ENCODE results near the gene ADAT3.

The ADAT3 gene

GRCh38 chr19:1918975-1919374 lies 13.8 kb downstream of the ADAT3 start:
- CTCF ChIA-PET, result interaction anchor here (0.6 kb wide), 1 partner anchor 98 kb away, joined by 4 read pairs; no protein-coding TSS in a partner anchor

GRCh38 chr19:1920644-1921043 lies 15.4 kb downstream of the ADAT3 start:
- Histone ChIP-seq H3K36me3 (ENCODE audit: control insufficient read depth in 2 of 2, insufficient read depth in 1 of 2, low read length in 2 of 2) (peaks cover 0 to 63% of the 10 kb centered on the region in 2 experiments; a peak in 2 of 3 replicates), H3K4me3 (ENCODE audit: low read depth, low read length) (no peak overlapping the region), H3K9me3 (ENCODE audit: control insufficient read depth, insufficient read depth, low read depth, low read length) (no peaks in the 10 kb centered on the region), H3K4me1 (ENCODE audit: control insufficient read depth, insufficient read depth, low read length) (no peaks in the 10 kb centered on the region), H3K27ac (ENCODE audit: extremely low read depth, low read depth, low read length) (no peak overlapping the region)
- POLR2A ChIA-PET, result interaction anchor here (0.5 to 1.0 kb wide), 2 partner anchors 15 to 61 kb away, joined by 3 to 5 read pairs; partner anchors contain the start of genes ADAT3 and SCAMP4
- TF ChIP-seq GLIS1 (tag by site-specific recombination; IDR thresholded peaks at IDR 0.05) (peak; percentile 34; the same call in 1 of the 2 replicates), SCRT1 (tag by site-specific recombination; IDR thresholded peaks at IDR 0.05; ENCODE audit: borderline replicate concordance) (no peak), ZNF664 (tag by site-specific recombination; IDR thresholded peaks at IDR 0.05) (no peak), ZNF585B (tag by site-specific recombination; IDR thresholded peaks at IDR 0.05) (no peak), ZNF707 (tag by site-specific recombination; IDR thresholded peaks at IDR 0.05) (no peak)
- CTCF ChIA-PET, result interaction anchor here (0.6 to 1.4 kb wide), 2 partner anchors 8 to 11 kb away, joined by 6 to 8 read pairs; no protein-coding TSS in a partner anchor

More at GRCh38 chr19:1918975-1919374, 13.8 kb downstream of the ADAT3 start:
- Histone ChIP-seq H3K36me3 (ENCODE audit: control insufficient read depth in 2 of 2, insufficient read depth in 1 of 2, low read length in 2 of 2) (peaks cover 0 to 66% of the 10 kb centered on the region in 2 experiments; a peak in 2 of 3 replicates), H3K4me3 (ENCODE audit: low read depth, low read length) (no peak overlapping the region), H3K9me3 (ENCODE audit: control insufficient read depth, insufficient read depth, low read depth, low read length) (no peaks in the 10 kb centered on the region), H3K4me1 (ENCODE audit: control insufficient read depth, insufficient read depth, low read length) (no peaks in the 10 kb centered on the region), H3K27ac (ENCODE audit: extremely low read depth, low read depth, low read length) (no peak overlapping the region)
- peak; percentile 40; the same call in 1 of the 2 replicates for TF ChIP-seq HIC1 (tag by site-specific recombination; IDR thresholded peaks at IDR 0.05)
- TF ChIP-seq, protein P1, sequence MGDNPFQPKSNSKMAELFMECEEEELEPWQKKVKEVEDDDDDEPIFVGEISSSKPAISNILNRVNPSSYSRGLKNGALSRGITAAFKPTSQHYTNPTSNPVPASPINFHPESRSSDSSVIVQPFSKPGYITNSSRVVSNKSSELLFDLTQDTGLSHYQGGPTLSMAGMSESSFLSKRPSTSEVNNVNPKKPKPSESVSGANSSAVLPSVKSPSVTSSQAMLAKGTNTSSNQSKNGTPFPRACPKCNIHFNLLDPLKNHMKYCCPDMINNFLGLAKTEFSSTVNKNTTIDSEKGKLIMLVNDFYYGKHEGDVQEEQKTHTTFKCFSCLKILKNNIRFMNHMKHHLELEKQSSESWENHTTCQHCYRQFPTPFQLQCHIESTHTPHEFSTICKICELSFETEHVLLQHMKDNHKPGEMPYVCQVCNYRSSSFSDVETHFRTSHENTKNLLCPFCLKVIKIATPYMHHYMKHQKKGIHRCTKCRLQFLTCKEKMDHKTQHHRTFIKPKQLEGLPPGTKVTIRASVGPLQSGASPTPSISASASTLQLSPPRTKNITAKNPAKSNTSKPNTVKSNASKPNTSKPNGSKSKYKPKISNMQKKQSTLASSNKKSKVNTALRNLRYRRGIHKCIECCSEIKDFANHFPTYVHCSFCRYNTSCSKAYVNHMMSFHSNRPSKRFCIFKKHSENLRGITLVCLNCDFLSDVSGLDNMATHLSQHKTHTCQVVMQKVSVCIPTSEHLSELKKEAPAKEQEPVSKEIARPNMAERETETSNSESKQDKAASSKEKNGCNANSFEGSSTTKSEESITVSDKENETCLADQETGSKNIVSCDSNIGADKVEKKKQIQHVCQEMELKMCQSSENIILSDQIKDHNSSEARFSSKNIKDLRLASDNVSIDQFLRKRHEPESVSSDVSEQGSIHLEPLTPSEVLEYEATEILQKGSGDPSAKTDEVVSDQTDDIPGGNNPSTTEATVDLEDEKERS (tag by site-specific recombination; IDR thresholded peaks at IDR 0.05), result no peak
- TF ChIP-seq ZNF610 (tag by site-specific recombination; IDR thresholded peaks at IDR 0.05; ENCODE audit: borderline replicate concordance), result no peak
- TF ChIP-seq ZNF19 (tag by site-specific recombination; IDR thresholded peaks at IDR 0.05; ENCODE audit: low read depth), result no peak
- POLR2A ChIA-PET, result no interaction called here

DNA sequence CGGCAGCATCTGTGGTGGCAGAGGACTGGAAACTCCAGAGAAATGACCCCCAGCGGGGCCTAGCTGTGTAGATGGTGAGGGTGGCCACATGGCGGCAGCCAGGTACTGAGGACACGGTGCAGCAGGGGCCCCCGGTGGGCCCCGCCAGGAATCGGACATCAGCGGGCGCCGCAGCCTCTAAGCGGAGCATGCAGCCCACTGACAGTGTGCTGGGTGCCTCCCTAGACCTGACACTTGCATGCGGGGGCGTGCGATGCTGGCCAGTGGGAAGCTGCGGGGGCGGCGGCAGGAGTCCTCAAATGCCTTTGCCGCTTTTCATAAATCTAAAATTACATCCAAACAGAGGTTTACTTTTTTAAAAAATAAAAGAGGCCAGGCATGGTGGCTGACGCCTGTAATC lies 16.1 kb downstream of the ADAT3 start:
- H3K27ac ChIP-seq (ENCODE audit: extremely low read depth, low read depth, low read length), result no peak overlapping the region
- H3K9me3 ChIP-seq (ENCODE audit: control insufficient read depth, insufficient read depth, low read depth, low read length), result no peaks in the 10 kb centered on the region
- H3K4me3 ChIP-seq (ENCODE audit: low read depth, low read length), result no peak overlapping the region
- H3K4me1 ChIP-seq (ENCODE audit: control insufficient read depth, insufficient read depth, low read length), result no peaks in the 10 kb centered on the region
- TF ChIP-seq ZNF266 (tag by site-specific recombination; IDR thresholded peaks at IDR 0.05; ENCODE audit: low read depth) (no peak), EGR2 (tag by site-specific recombination; IDR thresholded peaks at IDR 0.05; ENCODE audit: low read depth) (peak; percentile 34; the same call in 1 of the 2 replicates), ZFP69B (tag by site-specific recombination; IDR thresholded peaks at IDR 0.05) (peak; percentile 50)
- TF ChIP-seq, protein P2, sequence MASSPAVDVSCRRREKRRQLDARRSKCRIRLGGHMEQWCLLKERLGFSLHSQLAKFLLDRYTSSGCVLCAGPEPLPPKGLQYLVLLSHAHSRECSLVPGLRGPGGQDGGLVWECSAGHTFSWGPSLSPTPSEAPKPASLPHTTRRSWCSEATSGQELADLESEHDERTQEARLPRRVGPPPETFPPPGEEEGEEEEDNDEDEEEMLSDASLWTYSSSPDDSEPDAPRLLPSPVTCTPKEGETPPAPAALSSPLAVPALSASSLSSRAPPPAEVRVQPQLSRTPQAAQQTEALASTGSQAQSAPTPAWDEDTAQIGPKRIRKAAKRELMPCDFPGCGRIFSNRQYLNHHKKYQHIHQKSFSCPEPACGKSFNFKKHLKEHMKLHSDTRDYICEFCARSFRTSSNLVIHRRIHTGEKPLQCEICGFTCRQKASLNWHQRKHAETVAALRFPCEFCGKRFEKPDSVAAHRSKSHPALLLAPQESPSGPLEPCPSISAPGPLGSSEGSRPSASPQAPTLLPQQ (tag by site-specific recombination; IDR thresholded peaks at IDR 0.05), result peak; percentile 77
- POLR2A ChIA-PET, result interaction anchor here (0.5 kb wide), 1 partner anchor 61 kb away, joined by 5 read pairs; no protein-coding TSS in a partner anchor
- peaks cover 0 to 63% of the 10 kb centered on the region in 2 experiments; a peak in 2 of 3 replicates for H3K36me3 ChIP-seq (ENCODE audit: control insufficient read depth in 2 of 2, insufficient read depth in 1 of 2, low read length in 2 of 2)
- CTCF ChIA-PET, result no interaction called here
